Activated gamma-delta T cell treated with Interleukin-2 at 50 U/mL for 16 hours (primary cell): ENCODE data around the gene GUCY2F.

Experiments
- DNase-seq: peaks from one replicate; pipeline ENCODE4 v3.0.0-alpha.2; 2020

Gene GUCY2F

DNA sequence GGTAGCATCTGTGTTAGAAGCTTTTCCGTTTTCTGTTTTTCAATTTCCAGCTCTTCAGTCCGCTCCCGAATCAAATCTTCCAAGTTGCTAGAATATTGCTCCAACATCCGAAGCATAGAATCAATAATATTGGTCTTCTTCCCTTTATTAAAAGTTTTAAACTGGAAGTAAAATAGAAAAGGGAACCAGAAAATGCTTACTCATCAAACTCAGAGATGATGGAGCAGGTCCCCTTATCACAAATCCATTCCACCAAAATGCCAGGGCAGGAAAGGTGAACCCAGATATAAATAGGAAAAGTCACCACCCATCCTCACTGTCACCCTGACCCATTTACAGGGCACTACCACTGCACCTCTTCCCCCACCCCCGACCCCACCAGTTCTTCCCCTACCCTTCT, 89.0 kb downstream of the GUCY2F start:
- DNase-seq: no peak

DNA sequence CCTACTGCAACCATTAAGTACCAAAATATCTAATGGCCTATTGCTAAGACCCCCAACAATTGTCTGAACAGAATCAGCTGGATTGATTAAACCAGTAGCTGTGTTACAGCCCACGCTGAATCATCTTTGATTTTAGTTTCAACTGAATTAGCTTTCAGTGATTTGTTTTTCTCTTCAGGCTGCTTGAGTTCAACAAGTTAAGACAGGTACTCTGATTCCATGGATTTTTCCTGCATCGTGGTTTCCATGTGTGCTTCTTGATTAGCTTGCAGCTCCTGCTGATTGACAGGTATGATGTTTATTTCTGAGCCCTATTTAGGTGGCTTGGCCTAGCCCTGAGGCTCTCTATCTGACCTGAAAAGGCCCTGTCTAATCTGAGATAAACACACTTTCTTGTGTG, 91.3 kb downstream of the GUCY2F start:
- DNase-seq: no peak

DNA sequence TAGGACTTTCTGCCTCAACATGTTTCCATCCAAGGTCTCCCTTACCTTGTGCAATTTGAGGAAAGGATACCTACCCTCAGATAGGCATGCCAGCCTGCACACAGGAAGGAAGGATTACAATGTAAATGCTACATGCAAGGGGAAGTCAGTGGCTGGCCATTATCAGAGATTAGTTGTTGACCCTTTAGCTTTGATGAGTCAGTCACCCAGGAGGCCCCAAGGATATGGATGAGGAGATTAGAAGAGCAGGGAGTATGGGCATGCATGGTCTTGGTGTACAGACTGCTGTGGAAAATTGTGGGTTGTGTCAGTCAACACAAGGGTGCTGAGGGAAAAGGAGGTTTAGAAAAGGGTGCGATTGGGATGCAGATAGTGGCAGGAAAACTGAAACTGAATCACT, 92.0 kb downstream of the GUCY2F start:
- no peak for DNase-seq

DNA sequence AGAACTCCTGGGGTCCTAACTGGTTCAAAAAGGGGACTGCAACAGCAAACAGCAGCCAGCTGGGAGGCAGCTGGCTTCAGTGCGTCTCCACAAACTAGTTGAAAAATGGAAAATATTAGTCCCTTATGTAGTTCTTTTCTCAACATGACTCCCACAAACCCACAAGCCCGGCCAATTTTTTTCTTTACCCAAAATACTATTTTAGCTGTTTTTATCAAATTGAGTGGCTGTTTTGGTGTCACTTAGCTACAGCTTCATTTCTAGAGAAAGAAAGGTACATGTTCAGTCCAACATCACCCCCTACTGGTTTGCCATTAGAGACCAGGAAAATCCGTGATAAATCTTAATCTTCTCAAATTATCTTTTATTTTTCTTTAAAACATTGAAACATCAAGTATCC, 97.2 kb downstream of the GUCY2F start:
- DNase-seq: no peak

DNA sequence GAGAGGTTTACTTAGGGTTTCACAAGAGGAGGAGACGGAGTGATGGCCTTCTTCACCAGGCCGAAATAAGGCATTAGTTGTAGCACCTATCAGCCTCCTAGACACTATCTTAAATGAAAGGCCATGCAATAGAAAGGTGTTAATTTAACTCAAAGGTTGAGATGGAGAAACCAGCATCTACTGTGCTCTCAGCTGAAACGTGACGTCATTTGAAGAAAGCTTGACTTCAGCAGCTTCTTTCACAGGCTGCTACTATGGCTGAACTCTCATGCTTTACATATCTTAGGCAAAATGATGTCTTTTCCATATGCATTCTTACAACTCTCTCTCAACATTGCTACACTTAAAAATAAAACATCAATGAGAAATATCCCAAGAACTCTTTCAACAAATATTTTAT, 99.6 kb downstream of the GUCY2F start:
- no peak for DNase-seq

- DNase-seq: no peak
These were observed 103.6 kb downstream of the GUCY2F start for GRCh38 chrX:109378281-109378680.

DNA sequence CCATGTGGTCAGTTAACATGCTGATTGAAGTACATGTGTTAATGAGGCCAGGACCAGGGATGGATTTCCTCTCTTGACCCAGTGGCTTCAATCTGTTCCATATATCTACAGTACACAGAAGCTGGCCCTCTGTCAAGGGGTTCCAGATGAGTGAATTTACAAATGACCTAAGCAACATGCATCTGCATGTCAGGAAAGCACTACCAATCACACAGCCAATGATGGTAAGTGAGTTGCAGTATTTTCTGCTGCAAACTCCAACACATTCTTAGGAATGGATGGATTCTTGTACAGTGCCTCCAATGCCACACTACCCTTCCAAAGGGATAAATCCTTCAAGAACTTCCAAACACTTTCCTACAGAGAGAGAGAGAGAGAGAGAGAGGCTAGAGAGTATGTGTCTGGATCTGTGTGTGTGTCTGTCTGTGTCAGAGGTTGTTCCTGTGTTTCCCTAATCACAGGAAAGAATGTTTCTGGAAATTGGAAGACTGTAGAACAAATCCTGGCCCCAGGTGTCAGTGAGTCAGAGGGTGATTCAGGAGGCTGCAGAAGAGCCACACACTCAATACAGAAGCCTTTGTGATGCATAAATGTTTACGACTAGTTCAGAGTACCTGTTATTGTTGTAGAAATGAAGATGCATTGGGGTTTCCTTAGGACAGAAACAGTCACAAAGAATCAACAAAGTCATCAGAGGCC, 107.5 kb downstream of the GUCY2F start:
- DNase-seq: no peak

DNA sequence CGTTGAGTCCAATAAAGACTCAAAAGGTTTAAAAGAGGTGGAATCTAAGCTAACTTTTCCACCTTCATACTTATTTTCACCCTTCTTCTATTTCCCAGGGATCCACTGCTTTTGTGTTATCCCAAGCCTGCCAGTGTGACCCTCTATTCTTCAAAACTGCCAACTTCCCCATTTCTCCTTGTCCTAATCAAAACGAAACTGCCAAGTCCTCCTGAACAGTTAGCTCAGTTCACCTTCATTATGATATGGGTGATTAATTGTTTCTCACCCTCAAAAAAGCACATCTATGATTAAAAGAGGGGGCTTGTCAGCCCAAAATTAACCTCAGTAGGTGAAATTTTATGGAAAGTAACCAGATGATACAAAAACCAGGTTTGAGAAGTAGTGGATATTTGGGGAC, 108.4 kb downstream of the GUCY2F start:
- no peak for DNase-seq

GRCh38 chrX:109372716-109373115, 109.2 kb downstream of the GUCY2F start:
- DNase-seq: no peak

GRCh38 chrX:109372291-109372690, 109.6 kb downstream of the GUCY2F start:
- no peak for DNase-seq

- no peak for DNase-seq
These were observed 119.8 kb downstream of the GUCY2F start for GRCh38 chrX:109362101-109362500.

GRCh38 chrX:109360301-109360700, 121.6 kb downstream of the GUCY2F start:
- no peak for DNase-seq

DNA sequence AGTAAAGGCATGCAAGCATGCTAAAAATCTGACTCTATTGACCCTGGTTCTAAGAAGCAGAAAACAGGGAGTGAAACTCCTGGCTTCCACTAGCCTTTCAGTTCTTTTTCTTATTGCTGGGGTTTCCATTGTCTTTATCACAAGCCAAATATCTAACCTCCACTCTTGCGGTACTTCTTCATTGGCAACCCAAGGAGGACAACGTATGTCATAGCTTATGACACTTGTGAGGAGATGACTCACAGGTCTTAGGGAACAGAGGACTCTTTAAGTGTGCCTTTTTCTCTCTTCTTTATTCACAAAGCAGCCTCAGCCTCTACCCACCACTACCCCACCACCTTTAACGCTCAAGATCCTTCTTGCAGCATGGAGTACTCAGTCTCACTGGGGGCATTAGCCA, 124.2 kb downstream of the GUCY2F start:
- no peak for DNase-seq

GRCh38 chrX:109356684-109357083, 125.2 kb downstream of the GUCY2F start:
- no peak for DNase-seq

DNA sequence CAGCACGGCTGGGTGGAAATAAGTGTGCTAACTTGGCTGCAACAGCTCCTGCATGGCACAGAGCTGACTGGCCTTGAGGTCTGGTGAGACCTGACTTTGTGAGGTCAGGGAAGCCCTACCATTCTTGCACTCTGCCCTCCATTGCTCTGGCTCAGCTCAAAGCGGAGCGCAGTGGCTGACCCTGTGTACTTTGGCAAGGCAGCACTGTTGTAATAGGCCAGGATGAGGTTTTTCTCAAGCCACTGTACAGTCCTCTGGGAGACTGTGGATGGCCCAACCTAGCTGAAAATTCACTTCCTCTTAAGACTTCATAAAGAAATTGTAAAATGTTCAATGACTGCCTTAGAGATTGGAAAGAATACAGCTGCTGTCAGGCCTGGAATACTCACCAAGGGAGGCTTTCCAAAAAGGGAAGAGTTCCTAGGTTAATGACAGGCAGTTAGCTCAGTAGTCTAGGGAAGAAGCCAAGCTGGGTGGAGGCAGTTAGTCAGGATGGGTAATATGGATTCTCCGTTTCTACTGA, 129.8 kb downstream of the GUCY2F start:
- DNase-seq: no peak

DNA sequence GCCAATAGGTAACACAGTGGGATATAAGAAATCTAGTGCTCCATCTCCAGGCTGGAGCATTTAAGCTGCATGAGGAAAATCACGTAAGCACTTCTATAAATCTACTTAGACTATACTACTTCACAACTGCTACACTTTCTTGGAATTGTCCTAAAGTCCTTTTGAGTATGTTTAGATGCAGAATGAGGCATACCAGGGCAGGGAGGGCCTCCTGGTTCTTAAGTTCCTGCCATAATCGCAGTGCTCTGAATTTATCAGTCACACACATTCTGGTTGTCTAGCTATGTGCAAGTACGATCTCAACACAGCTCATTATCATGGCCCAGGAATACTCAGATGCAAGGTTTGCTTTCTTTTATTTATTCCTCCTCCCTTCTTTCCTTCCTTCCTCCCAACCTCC, 130.3 kb downstream of the GUCY2F start:
- no peak for DNase-seq

GRCh38 chrX:109350551-109350950, 131.3 kb downstream of the GUCY2F start:
- no peak for DNase-seq

GRCh38 chrX:109350051-109350450, 131.8 kb downstream of the GUCY2F start:
- DNase-seq: no peak

DNA sequence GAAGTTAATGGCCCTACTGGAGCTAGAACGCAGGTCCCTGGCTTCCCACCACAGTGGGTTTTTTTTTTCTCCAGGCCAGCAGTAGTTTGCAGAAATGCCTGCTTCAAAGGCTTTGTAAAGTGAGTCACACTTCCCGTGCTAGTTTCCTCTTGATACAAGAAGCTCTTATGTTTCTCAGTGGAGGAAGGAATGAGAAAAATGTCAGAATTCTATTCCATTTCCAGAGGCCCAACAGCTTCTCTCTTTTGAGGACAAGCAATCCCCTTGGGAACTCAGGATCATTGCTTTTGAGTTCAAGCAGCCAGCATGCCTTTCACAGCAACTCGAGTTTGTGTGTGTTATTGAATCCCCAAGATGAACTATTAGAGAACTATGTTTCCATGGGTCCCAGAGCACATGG, 134.3 kb downstream of the GUCY2F start:
- DNase-seq: no peak

- DNase-seq: no peak
These were observed 135.4 kb downstream of the GUCY2F start for GRCh38 chrX:109346491-109346890.

DNA sequence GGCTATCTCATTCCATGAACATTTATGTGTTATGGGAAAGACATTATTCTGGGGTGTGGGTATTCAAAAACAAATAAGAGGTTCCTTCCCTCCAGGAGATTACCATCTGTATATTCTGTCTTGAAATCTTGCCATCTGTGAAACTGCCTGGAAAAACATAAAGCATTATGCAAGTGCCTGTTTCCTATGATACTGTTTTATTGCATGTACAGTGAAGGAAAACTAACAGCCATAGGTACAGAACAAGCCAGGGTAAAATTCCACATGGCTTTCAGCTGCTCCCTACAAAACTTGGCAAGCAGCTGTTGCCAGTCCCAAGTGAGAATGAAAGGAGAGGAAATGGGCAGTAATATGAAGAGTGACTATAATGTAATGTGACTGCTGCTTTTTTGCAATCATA, 136.0 kb downstream of the GUCY2F start:
- no peak for DNase-seq

DNA sequence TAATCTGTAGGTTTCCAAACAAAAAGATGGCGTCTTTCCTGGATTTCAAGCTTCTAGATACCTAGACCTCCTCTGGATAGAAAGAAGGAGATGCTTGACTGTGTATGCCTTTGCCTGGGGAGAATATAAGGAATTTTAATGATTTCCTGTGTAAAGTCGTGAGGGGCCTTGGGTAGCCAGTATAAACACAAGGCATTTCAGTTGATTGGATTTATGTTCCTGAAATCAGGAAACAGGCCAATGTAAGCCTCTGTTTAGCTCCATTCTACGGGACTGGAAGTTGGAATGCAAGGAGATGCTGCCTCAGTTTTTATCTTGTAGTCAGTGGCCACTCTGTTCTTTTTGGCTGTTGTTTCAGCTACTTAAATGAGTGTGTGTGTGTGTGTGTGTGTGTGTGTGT, 137.2 kb downstream of the GUCY2F start:
- no peak for DNase-seq

GRCh38 chrX:109344101-109344500, 137.8 kb downstream of the GUCY2F start:
- DNase-seq: no peak

DNA sequence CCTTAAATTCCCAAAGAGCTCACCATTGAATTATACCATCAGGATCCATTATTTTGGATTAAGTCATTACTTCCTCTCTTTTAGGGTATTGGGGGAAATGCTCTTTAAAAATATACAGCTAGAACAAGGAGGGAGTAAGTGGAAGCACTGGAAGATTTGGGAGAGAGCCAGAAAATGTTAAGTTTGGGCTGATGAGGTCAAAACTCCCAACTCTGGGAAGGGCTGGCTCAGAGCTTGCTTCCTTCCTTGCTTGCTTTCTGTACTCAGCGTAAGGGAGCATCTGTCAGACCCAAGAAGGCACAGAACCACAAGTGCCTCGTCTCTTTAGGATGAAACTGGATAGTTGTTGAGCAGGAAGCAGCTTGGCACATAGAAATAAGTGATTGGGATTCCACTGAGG, 138.2 kb downstream of the GUCY2F start:
- DNase-seq: no peak

- no peak for DNase-seq
These were observed 145.7 kb downstream of the GUCY2F start for GRCh38 chrX:109336141-109336540.
